Prostate gland (tissue), 2 donors: Measurements from ENCODE around the gene ONECUT3. TPM values are rescaled to one million over a fixed set of nuclear protein-coding genes. Genes with fewer than 3 reads are reported as not detected.

Experiments
- DNase-seq: peaks from one replicate; pipeline ENCODE4 v3.0.0-alpha.2; 2019; ENCODE audit warnings: low spot score
- H3K27ac ChIP-seq, 2 donors: fragments of 200-600 bp; sonication (generic); 2 replicates each; pipeline ENCODE4 v1.5.1; 2017 to 2019
- H3K27me3 ChIP-seq: fragments of 200-600 bp; sonication (generic); replicated peaks from 2 replicates; pipeline ENCODE4 v1.5.1; 2019; ENCODE audit not compliant: insufficient read depth
- H3K36me3 ChIP-seq, 2 donors: fragments of 200-600 bp; sonication (generic); 1 replicate in 1 of 2; 2 replicates in 1 of 2; pipeline versions ENCODE4 v1.5.1 to v1.8.1; 2017 to 2019
- H3K4me1 ChIP-seq: fragments of 200-600 bp; sonication (generic); replicated peaks from 2 replicates; pipeline ENCODE4 v1.5.1; 2019
- H3K4me3 ChIP-seq, 2 donors: fragments of 200-600 bp; sonication (generic); 2 replicates each; pipeline ENCODE4 v1.5.1; 2017 to 2019
- H3K9me3 ChIP-seq: fragments of 200-600 bp; sonication (generic); 2 replicates; pipeline ENCODE4 v1.5.1; 2017
- POLR2A ChIP-seq: fragments of 450-650 bp; IDR thresholded peaks from one replicate; pipeline ENCODE4 v1.6.1; 2016; ENCODE audit warnings: antibody characterized with exemption, mild to moderate bottlenecking
- POLR2AphosphoS5 ChIP-seq: sonication (generic); formaldehyde crosslinking; IDR thresholded peaks from one replicate; pipeline ENCODE4 v1.6.1; 2017; ENCODE audit warnings: antibody characterized with exemption
- WGBS: methylation state at CpG from one replicate; pipeline ENCODE4 v1.1.5; 2018; 5-methylcytosine and 5-hydroxymethylcytosine counted together
- intact Hi-C: fragments of 100-400 bp; cut with DNase I; formaldehyde crosslinking; loops from one replicate; pipeline ENCODE4 v1.14.2; 2022
- total RNA-seq, 2 donors: library from RNA; depleted of rRNA; stranded (reverse); fragments of >200 nt; gene quantifications; one replicate each; pipeline ENCODE4 v1.1.0, GENCODE V29; 2016
- TF ChIP-seq, protein P1 (sequence below), 4 experiments: fragments of 200-600 bp in 2 of 4; fragments of 450-650 bp in 2 of 4; sonication (generic) in 2 of 4; IDR thresholded peaks; 1 replicate in 3 of 4; 2 replicates in 1 of 4; pipeline ENCODE4 v1.5.1; 2016 to 2019; ENCODE audit warnings: antibody characterized with exemption in 4 of 4, mild to moderate bottlenecking in 2 of 4, moderate library complexity in 2 of 4

ONECUT3 gene
- total RNA-seq, 2 donors from 2014 or later: not detected

DNA sequence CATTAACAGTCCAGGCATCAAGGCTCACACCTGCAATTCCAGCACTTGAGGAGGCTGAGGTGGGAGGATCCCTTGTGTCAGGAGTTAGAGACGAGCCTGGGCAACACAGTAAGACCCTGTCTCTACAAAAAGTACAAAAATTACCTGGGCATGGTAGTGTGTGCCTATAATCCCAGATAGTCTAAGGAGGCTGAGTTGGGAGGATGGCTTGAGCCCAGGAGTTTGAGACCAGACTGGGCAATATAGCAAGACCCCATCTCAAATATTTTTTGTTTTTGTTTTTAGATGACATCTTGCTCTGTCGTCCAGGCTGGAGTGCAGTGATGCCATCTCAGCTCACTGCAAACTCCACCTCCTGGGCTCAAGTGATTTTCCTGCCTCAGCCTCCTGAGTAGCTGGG, 40.1 kb upstream of the ONECUT3 start:
- Histone ChIP-seq H3K4me1 (no peaks in the 10 kb centered on the region), H3K27ac (no peak overlapping the region), H3K9me3 (no peaks in the 10 kb centered on the region), H3K27me3 (peaks cover 6% of the 10 kb centered on the region), H3K36me3 (no peaks in the 10 kb centered on the region), H3K4me3 (no peak overlapping the region)
- DNase-seq: no peak
- 78% methylated on average over 2 of the region's 2 CpGs for WGBS
- TF ChIP-seq POLR2A: no peak
- TF ChIP-seq, protein P1, sequence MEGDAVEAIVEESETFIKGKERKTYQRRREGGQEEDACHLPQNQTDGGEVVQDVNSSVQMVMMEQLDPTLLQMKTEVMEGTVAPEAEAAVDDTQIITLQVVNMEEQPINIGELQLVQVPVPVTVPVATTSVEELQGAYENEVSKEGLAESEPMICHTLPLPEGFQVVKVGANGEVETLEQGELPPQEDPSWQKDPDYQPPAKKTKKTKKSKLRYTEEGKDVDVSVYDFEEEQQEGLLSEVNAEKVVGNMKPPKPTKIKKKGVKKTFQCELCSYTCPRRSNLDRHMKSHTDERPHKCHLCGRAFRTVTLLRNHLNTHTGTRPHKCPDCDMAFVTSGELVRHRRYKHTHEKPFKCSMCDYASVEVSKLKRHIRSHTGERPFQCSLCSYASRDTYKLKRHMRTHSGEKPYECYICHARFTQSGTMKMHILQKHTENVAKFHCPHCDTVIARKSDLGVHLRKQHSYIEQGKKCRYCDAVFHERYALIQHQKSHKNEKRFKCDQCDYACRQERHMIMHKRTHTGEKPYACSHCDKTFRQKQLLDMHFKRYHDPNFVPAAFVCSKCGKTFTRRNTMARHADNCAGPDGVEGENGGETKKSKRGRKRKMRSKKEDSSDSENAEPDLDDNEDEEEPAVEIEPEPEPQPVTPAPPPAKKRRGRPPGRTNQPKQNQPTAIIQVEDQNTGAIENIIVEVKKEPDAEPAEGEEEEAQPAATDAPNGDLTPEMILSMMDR (IDR thresholded peaks at IDR 0.05): no peak
- intact Hi-C loops: no loop called here

DNA sequence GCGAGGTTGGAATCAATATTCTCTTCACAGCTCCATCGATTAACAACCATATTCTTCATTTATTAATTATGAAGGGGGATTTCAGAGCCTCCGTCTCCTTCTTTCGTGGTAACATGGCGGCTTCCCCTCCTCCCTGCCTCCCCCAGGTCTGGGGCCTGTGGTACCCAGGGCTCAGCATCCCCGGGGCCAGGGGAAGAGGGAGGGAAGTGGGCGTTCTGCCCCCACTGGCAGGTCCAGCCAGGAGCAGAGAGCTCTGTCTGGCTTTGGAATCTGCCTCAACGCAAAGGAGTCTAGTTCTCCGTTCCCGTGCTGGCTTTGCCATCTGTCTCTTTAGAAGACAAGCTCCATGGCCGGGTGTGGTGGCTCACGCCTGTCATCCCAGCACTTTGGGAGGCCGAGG, 37.8 kb upstream of the ONECUT3 start:
- WGBS: 50% methylated on average over 12 of the region's 13 CpGs
- no peaks in the 10 kb centered on the region for H3K4me1 ChIP-seq
- no peak overlapping the region for H3K4me3 ChIP-seq
- peaks cover 11% of the 10 kb centered on the region for H3K27me3 ChIP-seq
- DNase-seq: no peak
- no peaks in the 10 kb centered on the region for H3K9me3 ChIP-seq
- no peak overlapping the region for H3K27ac ChIP-seq
- intact Hi-C loops: no loop called here
- no peak for TF ChIP-seq POLR2AphosphoS5
- no peak for TF ChIP-seq POLR2A
- TF ChIP-seq, protein P1 (IDR thresholded peaks at IDR 0.05): no peak
- H3K36me3 ChIP-seq: no peaks in the 10 kb centered on the region

DNA sequence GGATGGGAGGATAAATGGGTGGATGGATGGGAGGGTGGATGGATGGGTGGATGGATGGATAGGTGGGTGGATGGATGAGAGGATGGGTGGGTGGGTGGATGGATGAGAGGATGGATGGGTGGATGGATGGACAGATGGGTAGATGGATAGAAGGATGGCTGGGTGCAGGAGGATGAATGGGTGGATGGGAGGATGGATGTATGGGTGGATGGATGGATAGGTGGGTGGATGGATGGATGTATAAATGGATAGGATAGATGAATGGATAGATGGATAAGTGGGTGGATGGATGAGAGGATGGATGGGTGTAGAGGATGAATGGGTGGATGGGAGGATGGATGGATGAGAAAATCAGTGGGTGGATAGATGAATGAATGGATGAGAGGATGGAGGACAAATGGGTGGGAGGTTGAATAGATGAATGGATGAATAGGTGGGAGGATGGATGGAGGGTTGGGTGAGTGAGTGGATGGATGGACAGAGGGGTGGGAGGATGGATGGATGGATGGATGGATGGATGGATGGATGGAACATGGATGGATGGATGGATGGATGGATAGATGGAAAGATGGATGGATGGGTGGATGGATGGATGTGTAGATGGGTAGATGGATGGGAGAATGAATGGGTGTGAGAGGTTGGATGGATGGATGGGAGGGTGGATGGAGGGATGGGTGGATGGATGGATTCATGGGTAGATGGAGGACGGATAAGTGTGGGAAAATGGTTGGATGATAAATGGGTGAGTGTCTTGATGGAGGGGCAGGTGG, 35.9 kb upstream of the ONECUT3 start:
- peaks cover 16% of the 10 kb centered on the region for H3K27me3 ChIP-seq
- intact Hi-C loops: no loop called here
- no peaks in the 10 kb centered on the region for H3K4me1 ChIP-seq
- no peak for DNase-seq
- TF ChIP-seq POLR2AphosphoS5 (no peak), POLR2A (no peak)
- TF ChIP-seq, protein P1 (IDR thresholded peaks at IDR 0.05): no peak
- 91% methylated on average over 1 of the region's 1 CpG for WGBS
- no peaks in the 10 kb centered on the region for H3K36me3 ChIP-seq
- no peaks in the 10 kb centered on the region for H3K9me3 ChIP-seq
- no peak overlapping the region for H3K4me3 ChIP-seq
- H3K27ac ChIP-seq: no peak overlapping the region

DNA sequence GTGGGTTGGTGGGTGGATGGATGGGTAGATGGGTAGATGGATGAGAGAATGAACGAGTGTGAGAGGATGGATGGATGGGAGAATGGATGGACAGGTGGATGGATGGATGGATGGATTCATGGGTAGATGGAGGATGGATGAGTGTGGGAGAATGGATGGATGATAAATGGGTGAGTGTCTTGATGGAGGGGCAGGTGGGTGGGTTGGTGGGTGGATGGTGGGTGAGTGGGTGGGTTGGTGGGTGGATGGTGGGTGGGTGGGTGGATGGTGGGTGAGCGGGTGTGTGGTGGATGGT, 35.4 kb upstream of the ONECUT3 start:
- Histone ChIP-seq H3K9me3 (no peaks in the 10 kb centered on the region), H3K27me3 (peaks cover 16% of the 10 kb centered on the region), H3K4me3 (no peak overlapping the region), H3K36me3 (no peaks in the 10 kb centered on the region), H3K27ac (no peak overlapping the region), H3K4me1 (no peaks in the 10 kb centered on the region)
- 91% methylated on average over 1 of the region's 2 CpGs for WGBS
- intact Hi-C loops: no loop called here
- no peak for DNase-seq
- TF ChIP-seq POLR2AphosphoS5 (no peak), POLR2A (no peak)
- TF ChIP-seq, protein P1 (IDR thresholded peaks at IDR 0.05): no peak
